HEK293 (cell line): ENCODE data around the gene FAM168A.

Experiments used
- CTCF ChIA-PET: fragments of 350-600 bp; formaldehyde crosslinking; extraction: SDS; loops from one replicate; lab custom pipeline; 2021; ENCODE audit warnings: antibody characterized with exemption; lab: Yijun Ruan, JAX
- POLR2A ChIA-PET: fragments of 300-600 bp; formaldehyde crosslinking; extraction: SDS; loops from one replicate; lab custom pipeline; 2020; ENCODE audit warnings: antibody characterized with exemption, inconsistent platforms; lab: Yijun Ruan, JAX
- H3K27ac ChIP-seq: fragments of 200-500 bp; sonication (Bioruptor generic); 2 replicates; pipeline ENCODE4 v1.5.1; 2014; ENCODE audit warnings: low read depth, low read length, control low read depth, inconsistent platforms; ENCODE audit errors: extremely low read depth
- H3K36me3 ChIP-seq, 2 experiments: fragments of 200-500 bp in 1 of 2; sonication (Bioruptor generic) in 1 of 2; 1 replicate in 1 of 2; 2 replicates in 1 of 2; pipeline ENCODE4 v1.5.1; 2014 to 2017; ENCODE audit warnings: inconsistent platforms in 2 of 2, low read length in 2 of 2; ENCODE audit not compliant: control insufficient read depth in 2 of 2, insufficient read depth in 1 of 2
- H3K4me1 ChIP-seq: fragments of 200-500 bp; sonication (Bioruptor generic); 2 replicates; pipeline ENCODE4 v1.5.1; 2014; ENCODE audit warnings: mild to moderate bottlenecking, low read length, inconsistent platforms; ENCODE audit not compliant: control insufficient read depth, insufficient read depth
- H3K4me3 ChIP-seq: 2 replicates; pipeline ENCODE4 v1.5.1; 2011; ENCODE audit warnings: low read depth, mild to moderate bottlenecking, control low read depth, low read length, moderate library complexity
- H3K9me3 ChIP-seq: fragments of 200-500 bp; sonication (Bioruptor generic); 2 replicates; pipeline ENCODE4 v1.5.1; 2014; ENCODE audit warnings: low read depth, low read length, inconsistent platforms; ENCODE audit not compliant: control insufficient read depth, insufficient read depth
- GLI4 ChIP-seq: fragments of 450-650 bp; formaldehyde crosslinking; IDR thresholded peaks from 2 replicates; pipeline ENCODE4 v1.5.1; 2016; ENCODE audit warnings: missing biosample characterization, missing genetic modification characterization
- GLIS1 ChIP-seq: fragments of 450-650 bp; formaldehyde crosslinking; IDR thresholded peaks from 2 replicates; pipeline ENCODE4 v1.5.1; 2016; ENCODE audit warnings: missing biosample characterization, missing genetic modification characterization
- OSR2 ChIP-seq: fragments of 450-650 bp; formaldehyde crosslinking; IDR thresholded peaks from 2 replicates; pipeline ENCODE4 v1.5.1; 2016; ENCODE audit warnings: missing biosample characterization, missing genetic modification characterization
- SCRT1 ChIP-seq: fragments of 450-650 bp; formaldehyde crosslinking; IDR thresholded peaks from 2 replicates; pipeline ENCODE4 v1.5.1; 2016; ENCODE audit warnings: missing biosample characterization, missing genetic modification characterization, borderline replicate concordance
- SCRT2 ChIP-seq: fragments of 450-650 bp; formaldehyde crosslinking; IDR thresholded peaks from 2 replicates; pipeline ENCODE4 v1.5.1; 2016; ENCODE audit warnings: missing biosample characterization, missing genetic modification characterization
- SP2 ChIP-seq: fragments of 450-650 bp; formaldehyde crosslinking; IDR thresholded peaks from 2 replicates; pipeline ENCODE4 v1.5.1; 2016; ENCODE audit warnings: missing biosample characterization, missing genetic modification characterization
- YY2 ChIP-seq: fragments of 450-650 bp; formaldehyde crosslinking; IDR thresholded peaks from 2 replicates; pipeline ENCODE4 v1.5.1; 2016; ENCODE audit warnings: missing biosample characterization, missing genetic modification characterization
- ZFP3 ChIP-seq: fragments of 450-650 bp; formaldehyde crosslinking; IDR thresholded peaks from 2 replicates; pipeline ENCODE4 v1.5.1; 2016; ENCODE audit warnings: low read depth, missing biosample characterization, missing genetic modification characterization
- ZIC2 ChIP-seq: fragments of 450-650 bp; formaldehyde crosslinking; IDR thresholded peaks from 2 replicates; pipeline ENCODE4 v1.5.1; 2016; ENCODE audit warnings: missing biosample characterization, missing genetic modification characterization
- ZNF10 ChIP-seq: fragments of 450-650 bp; formaldehyde crosslinking; IDR thresholded peaks from 2 replicates; pipeline ENCODE4 v1.5.1; 2017; ENCODE audit warnings: missing biosample characterization, missing genetic modification characterization
- ZNF138 ChIP-seq: fragments of 450-650 bp; formaldehyde crosslinking; IDR thresholded peaks from 2 replicates; pipeline ENCODE4 v1.5.1; 2016; ENCODE audit warnings: missing biosample characterization, missing genetic modification characterization, borderline replicate concordance
- ZNF169 ChIP-seq: fragments of 450-650 bp; formaldehyde crosslinking; IDR thresholded peaks from 2 replicates; pipeline ENCODE4 v1.5.1; 2016; ENCODE audit warnings: missing biosample characterization, missing genetic modification characterization
- ZNF174 ChIP-seq: fragments of 450-650 bp; formaldehyde crosslinking; IDR thresholded peaks from 2 replicates; pipeline ENCODE4 v1.5.0; 2017; ENCODE audit warnings: missing biosample characterization, mild to moderate bottlenecking, missing genetic modification characterization
- ZNF175 ChIP-seq: fragments of 450-650 bp; formaldehyde crosslinking; IDR thresholded peaks from 2 replicates; pipeline ENCODE4 v1.5.1; 2016; ENCODE audit warnings: missing biosample characterization, missing genetic modification characterization
- ZNF2 ChIP-seq: fragments of 450-650 bp; formaldehyde crosslinking; IDR thresholded peaks from 2 replicates; pipeline ENCODE4 v1.5.1; 2016; ENCODE audit warnings: missing biosample characterization, missing genetic modification characterization
- ZNF214 ChIP-seq: fragments of 450-650 bp; formaldehyde crosslinking; IDR thresholded peaks from 2 replicates; pipeline ENCODE4 v1.5.1; 2017; ENCODE audit warnings: missing biosample characterization, mild to moderate bottlenecking, missing genetic modification characterization, borderline replicate concordance
- ZNF223 ChIP-seq: fragments of 450-650 bp; formaldehyde crosslinking; IDR thresholded peaks from 2 replicates; pipeline ENCODE4 v1.5.1; 2016; ENCODE audit warnings: missing biosample characterization, missing genetic modification characterization
- ZNF302 ChIP-seq: fragments of 450-650 bp; formaldehyde crosslinking; IDR thresholded peaks from 2 replicates; pipeline ENCODE4 v1.5.1; 2016; ENCODE audit warnings: missing biosample characterization, missing genetic modification characterization, low read depth
- ZNF354C ChIP-seq: fragments of 450-650 bp; formaldehyde crosslinking; IDR thresholded peaks from 2 replicates; pipeline ENCODE4 v1.5.1; 2016; ENCODE audit warnings: missing biosample characterization, missing genetic modification characterization, low read depth, borderline replicate concordance
- ZNF362 ChIP-seq: fragments of 450-650 bp; formaldehyde crosslinking; IDR thresholded peaks from 2 replicates; pipeline ENCODE4 v1.5.1; 2016; ENCODE audit warnings: missing biosample characterization, missing genetic modification characterization
- ZNF366 ChIP-seq: fragments of 450-650 bp; formaldehyde crosslinking; conservative IDR thresholded peaks from 2 replicates; pipeline ENCODE4 v1.5.1; 2016; ENCODE audit warnings: missing biosample characterization, missing genetic modification characterization
- ZNF391 ChIP-seq: fragments of 450-650 bp; formaldehyde crosslinking; IDR thresholded peaks from 2 replicates; pipeline ENCODE4 v1.5.1; 2016; ENCODE audit warnings: low read depth, missing biosample characterization, missing genetic modification characterization, borderline replicate concordance
- ZNF510 ChIP-seq: fragments of 450-650 bp; formaldehyde crosslinking; IDR thresholded peaks from 2 replicates; pipeline ENCODE4 v1.5.1; 2018; ENCODE audit warnings: mild to moderate bottlenecking, missing genetic modification characterization, missing biosample characterization; ENCODE audit not compliant: insufficient replicate concordance
- ZNF548 ChIP-seq: fragments of 450-650 bp; formaldehyde crosslinking; IDR thresholded peaks from 2 replicates; pipeline ENCODE4 v1.5.1; 2016; ENCODE audit warnings: missing biosample characterization, missing genetic modification characterization
- ZNF610 ChIP-seq: fragments of 450-650 bp; formaldehyde crosslinking; IDR thresholded peaks from 2 replicates; pipeline ENCODE4 v1.5.1; 2016; ENCODE audit warnings: missing biosample characterization, missing genetic modification characterization, borderline replicate concordance
- ZNF624 ChIP-seq: fragments of 450-650 bp; formaldehyde crosslinking; IDR thresholded peaks from 2 replicates; pipeline ENCODE4 v1.5.1; 2017; ENCODE audit warnings: missing biosample characterization, missing genetic modification characterization
- ZNF626 ChIP-seq: fragments of 450-650 bp; sonication (Bioruptor Pico); formaldehyde crosslinking; IDR thresholded peaks from 2 replicates; pipeline ENCODE4 v1.5.1; 2018; ENCODE audit warnings: missing biosample characterization, missing genetic modification characterization, inconsistent platforms
- ZNF707 ChIP-seq: fragments of 450-650 bp; formaldehyde crosslinking; IDR thresholded peaks from 2 replicates; pipeline ENCODE4 v1.5.1; 2016; ENCODE audit warnings: missing biosample characterization, missing genetic modification characterization
- ZNF776 ChIP-seq: fragments of 450-650 bp; formaldehyde crosslinking; IDR thresholded peaks from 2 replicates; pipeline ENCODE4 v1.5.0; 2017; ENCODE audit warnings: missing biosample characterization, missing genetic modification characterization, borderline replicate concordance
- ZNF777 ChIP-seq: fragments of 450-650 bp; formaldehyde crosslinking; IDR thresholded peaks from 2 replicates; pipeline ENCODE4 v1.5.1; 2017; ENCODE audit warnings: missing biosample characterization, missing genetic modification characterization, borderline replicate concordance
- ZNF837 ChIP-seq: fragments of 450-650 bp; formaldehyde crosslinking; IDR thresholded peaks from 2 replicates; pipeline ENCODE4 v1.5.1; 2016; ENCODE audit warnings: missing biosample characterization, missing genetic modification characterization
- ZSCAN5A ChIP-seq: fragments of 450-650 bp; formaldehyde crosslinking; IDR thresholded peaks from 2 replicates; pipeline ENCODE4 v1.5.1; 2016; ENCODE audit warnings: missing biosample characterization, missing genetic modification characterization
- TF ChIP-seq, protein P1 (sequence below): fragments of 450-650 bp; formaldehyde crosslinking; IDR thresholded peaks from 2 replicates; pipeline ENCODE4 v1.5.1; 2016; ENCODE audit warnings: missing biosample characterization, missing genetic modification characterization, borderline replicate concordance

Gene FAM168A

GRCh38 chr11:73465871-73466270 lies 132.0 kb downstream of the FAM168A start:
- Histone ChIP-seq H3K36me3 (no peaks in the 10 kb centered on the region), H3K27ac (no peak overlapping the region), H3K4me3 (no peak overlapping the region), H3K9me3 (no peaks in the 10 kb centered on the region), H3K4me1 (no peaks in the 10 kb centered on the region)
- TF ChIP-seq SCRT2 (no peak), ZNF214 (tag by site-specific recombination) (no peak), ZNF362 (no peak), GLIS1 (tag by site-specific recombination) (no peak), ZIC2 (tag by site-specific recombination) (no peak), SCRT1 (no peak), ZNF2 (tag by site-specific recombination) (no peak), ZNF776 (tag by site-specific recombination) (no peak), ZNF223 (tag by site-specific recombination) (no peak), ZSCAN5A (tag by site-specific recombination) (no peak), OSR2 (tag by site-specific recombination) (no peak), ZNF175 (tag by site-specific recombination) (no peak), ZNF169 (tag by site-specific recombination) (no peak), ZNF391 (tag by site-specific recombination) (no peak), ZNF548 (tag by site-specific recombination) (no peak)
- TF ChIP-seq, protein P1, sequence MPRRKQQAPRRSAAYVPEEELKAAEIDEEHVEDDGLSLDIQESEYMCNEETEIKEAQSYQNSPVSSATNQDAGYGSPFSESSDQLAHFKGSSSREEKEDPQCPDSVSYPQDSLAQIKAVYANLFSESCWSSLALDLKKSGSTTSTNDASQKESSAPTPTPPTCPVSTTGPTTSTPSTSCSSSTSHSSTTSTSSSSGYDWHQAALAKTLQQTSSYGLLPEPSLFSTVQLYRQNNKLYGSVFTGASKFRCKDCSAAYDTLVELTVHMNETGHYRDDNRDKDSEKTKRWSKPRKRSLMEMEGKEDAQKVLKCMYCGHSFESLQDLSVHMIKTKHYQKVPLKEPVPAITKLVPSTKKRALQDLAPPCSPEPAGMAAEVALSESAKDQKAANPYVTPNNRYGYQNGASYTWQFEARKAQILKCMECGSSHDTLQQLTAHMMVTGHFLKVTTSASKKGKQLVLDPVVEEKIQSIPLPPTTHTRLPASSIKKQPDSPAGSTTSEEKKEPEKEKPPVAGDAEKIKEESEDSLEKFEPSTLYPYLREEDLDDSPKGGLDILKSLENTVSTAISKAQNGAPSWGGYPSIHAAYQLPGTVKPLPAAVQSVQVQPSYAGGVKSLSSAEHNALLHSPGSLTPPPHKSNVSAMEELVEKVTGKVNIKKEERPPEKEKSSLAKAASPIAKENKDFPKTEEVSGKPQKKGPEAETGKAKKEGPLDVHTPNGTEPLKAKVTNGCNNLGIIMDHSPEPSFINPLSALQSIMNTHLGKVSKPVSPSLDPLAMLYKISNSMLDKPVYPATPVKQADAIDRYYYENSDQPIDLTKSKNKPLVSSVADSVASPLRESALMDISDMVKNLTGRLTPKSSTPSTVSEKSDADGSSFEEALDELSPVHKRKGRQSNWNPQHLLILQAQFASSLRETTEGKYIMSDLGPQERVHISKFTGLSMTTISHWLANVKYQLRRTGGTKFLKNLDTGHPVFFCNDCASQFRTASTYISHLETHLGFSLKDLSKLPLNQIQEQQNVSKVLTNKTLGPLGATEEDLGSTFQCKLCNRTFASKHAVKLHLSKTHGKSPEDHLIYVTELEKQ: no peak
- ChIA-PET CTCF (interaction anchor here (0.6 to 3.5 kb wide), 4 partner anchors 14 to 1032 kb away, joined by 3 to 35 read pairs (median 3); partner anchors contain the start of gene CLPB), POLR2A (no interaction called here)

DNA sequence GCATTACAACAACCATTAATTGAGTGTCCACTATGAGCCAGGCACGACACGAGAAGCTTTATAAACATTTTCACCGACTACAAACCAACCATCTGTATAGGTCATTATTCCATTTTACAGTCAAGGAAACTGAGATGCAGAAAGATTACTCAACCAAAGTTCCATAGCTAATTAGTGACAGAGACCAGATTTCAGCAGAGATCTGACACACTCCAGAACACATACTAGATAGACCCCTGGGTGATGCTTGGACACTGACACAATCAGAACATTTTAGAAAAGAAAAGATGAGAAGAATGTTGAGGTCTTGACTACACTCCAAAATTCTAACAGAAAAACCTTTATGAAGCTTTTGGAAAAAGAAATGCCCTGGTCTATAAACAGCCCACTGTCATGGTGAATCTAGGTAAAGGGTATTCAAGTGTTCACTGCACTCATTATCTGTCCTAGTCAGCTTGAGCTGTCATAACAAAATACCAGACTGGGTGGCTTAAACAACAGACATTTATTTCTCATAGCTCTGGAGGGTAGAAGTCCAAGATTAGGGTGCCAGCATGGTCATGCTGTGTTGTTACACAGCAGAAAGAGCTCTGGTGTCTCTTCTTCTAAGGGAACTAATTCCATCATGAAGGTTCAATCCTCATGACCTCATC lies 132.8 kb downstream of the FAM168A start:
- no peaks in the 10 kb centered on the region for H3K9me3 ChIP-seq
- H3K36me3 ChIP-seq: no peaks in the 10 kb centered on the region
- no peaks in the 10 kb centered on the region for H3K4me1 ChIP-seq
- ChIA-PET CTCF (interaction anchor here (0.6 to 3.5 kb wide), 6 partner anchors 13 to 1031 kb away, joined by 3 to 35 read pairs (median 4); partner anchors contain the start of gene CLPB), POLR2A (no interaction called here)
- no peak overlapping the region for H3K4me3 ChIP-seq
- H3K27ac ChIP-seq: no peak overlapping the region
- TF ChIP-seq ZNF302 (no peak), ZNF10 (no peak), ZNF610 (tag by site-specific recombination) (no peak), ZFP3 (tag by site-specific recombination) (no peak), GLI4 (tag by site-specific recombination) (no peak), ZNF837 (tag by site-specific recombination) (no peak), ZNF138 (tag by site-specific recombination) (no peak), ZNF707 (no peak), ZNF626 (no peak), ZNF510 (tag by site-specific recombination) (no peak), ZNF366 (tag by site-specific recombination) (no peak), ZNF777 (no peak), ZNF624 (tag by site-specific recombination) (no peak), YY2 (no peak), ZNF354C (tag by site-specific recombination) (no peak), ZNF174 (tag by site-specific recombination) (no peak), SP2 (tag by site-specific recombination) (no peak)
